Stimulated activated CD4-positive, alpha-beta T cell treated with anti-CD3 and anti-CD28 coated beads, Interleukin-4, amount 100 ng/mL, for 24 hours (primary cell): ENCODE measurements around the gene NUBP1.
"Not testable (repeated sequence)": the region's sequence is repeated elsewhere in the genome, so short reads cannot be mapped to it uniquely, and the experiment has no call there.

Experiments used
- DNase-seq: peaks from one replicate; pipeline ENCODE4 v3.0.0-alpha.2; 2020

Gene NUBP1

GRCh38 chr16:10752843-10753523 lies 9.3 kb downstream of the NUBP1 start:
- DNase-seq = no peak

- DNase-seq = no peak
These were observed 10.0 kb downstream of the NUBP1 start for GRCh38 chr16:10753670-10754069.

GRCh38 chr16:10754941-10755340 lies 11.3 kb downstream of the NUBP1 start:
- no peak for DNase-seq

- no peak for DNase-seq
These were observed 12.9 kb downstream of the NUBP1 start for GRCh38 chr16:10756574-10756973.

- DNase-seq = no peak
These were observed 17.2 kb downstream of the NUBP1 start for GRCh38 chr16:10760858-10761257.

- DNase-seq = no peak
These were observed 17.7 kb downstream of the NUBP1 start for GRCh38 chr16:10761373-10761772.

GRCh38 chr16:10762336-10763016 lies 18.8 kb downstream of the NUBP1 start:
- no peak for DNase-seq

GRCh38 chr16:10763456-10763855 lies 19.8 kb downstream of the NUBP1 start:
- DNase-seq = no peak

GRCh38 chr16:10765772-10766171 lies 22.1 kb downstream of the NUBP1 start:
- no peak for DNase-seq

GRCh38 chr16:10767127-10767526 lies 23.5 kb downstream of the NUBP1 start:
- DNase-seq = no peak

- no peak for DNase-seq
These were observed 25.7 kb downstream of the NUBP1 start for GRCh38 chr16:10769381-10769780.

GRCh38 chr16:10770907-10771306 lies 27.3 kb downstream of the NUBP1 start:
- DNase-seq = no peak

GRCh38 chr16:10776280-10776679 lies 32.6 kb downstream of the NUBP1 start:
- DNase-seq = no peak

- not testable (repeated sequence) for DNase-seq
These were observed 33.3 kb downstream of the NUBP1 start for GRCh38 chr16:10776923-10777322.

- DNase-seq = no peak
These were observed 33.7 kb downstream of the NUBP1 start for GRCh38 chr16:10777356-10777755.

GRCh38 chr16:10779908-10780307 lies 36.3 kb downstream of the NUBP1 start:
- not testable (repeated sequence) for DNase-seq

GRCh38 chr16:10780628-10781027 lies 37.0 kb downstream of the NUBP1 start:
- DNase-seq = no peak

- no peak for DNase-seq
These were observed 39.0 kb downstream of the NUBP1 start for GRCh38 chr16:10782628-10783027.

- no peak for DNase-seq
These were observed 43.7 kb downstream of the NUBP1 start for GRCh38 chr16:10787304-10787703.

GRCh38 chr16:10788630-10789029 lies 45.0 kb downstream of the NUBP1 start:
- not testable (repeated sequence) for DNase-seq

- no peak for DNase-seq
These were observed 47.4 kb downstream of the NUBP1 start for GRCh38 chr16:10791048-10791447.

GRCh38 chr16:10799736-10800135 lies 56.1 kb downstream of the NUBP1 start:
- DNase-seq = no peak

- DNase-seq = no peak
These were observed 61.7 kb downstream of the NUBP1 start for GRCh38 chr16:10805334-10805733.

- DNase-seq = no peak
These were observed 63.1 kb downstream of the NUBP1 start for GRCh38 chr16:10806698-10807097.

- no peak for DNase-seq
These were observed 64.6 kb downstream of the NUBP1 start for GRCh38 chr16:10808218-10808617.
